HG03175 (cell line): ENCODE data around the gene STARD10.
A peak's percentile ranks its signal among the peaks of the same experiment; 100 is the strongest.
"Not testable (repeated sequence)": the region's sequence is repeated elsewhere in the genome, so short reads cannot be mapped to it uniquely, and the experiment has no call there.

Experiments used
- ATAC-seq: cut with Tn5 transposase; IDR thresholded peaks from one replicate; pipeline ENCODE4 v1.9.1; 2021; ENCODE audit warnings: mild to moderate bottlenecking, moderate library complexity; ENCODE audit not compliant: unreplicated experiment

STARD10 gene

GRCh38 chr11:72826191-72826941, 32.5 kb upstream of the STARD10 start:
- ATAC-seq: no peak

DNA sequence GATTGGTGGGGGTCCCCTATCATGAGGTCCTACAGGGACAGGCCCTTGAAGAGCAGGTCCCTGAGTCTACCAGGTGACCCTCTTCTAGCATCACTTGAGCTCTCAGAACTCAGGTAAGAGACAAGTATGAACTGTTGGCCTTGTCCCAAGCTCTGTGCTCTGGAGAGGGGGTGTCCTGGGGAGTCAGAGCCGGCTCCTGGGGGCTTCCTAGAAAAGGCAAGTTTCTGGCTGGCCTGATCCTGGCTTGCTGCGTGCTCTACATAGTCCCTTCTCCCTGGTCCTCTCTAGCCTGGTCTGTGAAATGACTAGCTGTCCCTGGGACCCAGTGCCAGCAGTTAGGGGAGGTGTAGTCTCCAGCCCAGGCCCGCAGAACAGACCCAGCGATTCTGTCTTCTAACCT, 31.8 kb upstream of the STARD10 start:
- ATAC-seq: no peak

DNA sequence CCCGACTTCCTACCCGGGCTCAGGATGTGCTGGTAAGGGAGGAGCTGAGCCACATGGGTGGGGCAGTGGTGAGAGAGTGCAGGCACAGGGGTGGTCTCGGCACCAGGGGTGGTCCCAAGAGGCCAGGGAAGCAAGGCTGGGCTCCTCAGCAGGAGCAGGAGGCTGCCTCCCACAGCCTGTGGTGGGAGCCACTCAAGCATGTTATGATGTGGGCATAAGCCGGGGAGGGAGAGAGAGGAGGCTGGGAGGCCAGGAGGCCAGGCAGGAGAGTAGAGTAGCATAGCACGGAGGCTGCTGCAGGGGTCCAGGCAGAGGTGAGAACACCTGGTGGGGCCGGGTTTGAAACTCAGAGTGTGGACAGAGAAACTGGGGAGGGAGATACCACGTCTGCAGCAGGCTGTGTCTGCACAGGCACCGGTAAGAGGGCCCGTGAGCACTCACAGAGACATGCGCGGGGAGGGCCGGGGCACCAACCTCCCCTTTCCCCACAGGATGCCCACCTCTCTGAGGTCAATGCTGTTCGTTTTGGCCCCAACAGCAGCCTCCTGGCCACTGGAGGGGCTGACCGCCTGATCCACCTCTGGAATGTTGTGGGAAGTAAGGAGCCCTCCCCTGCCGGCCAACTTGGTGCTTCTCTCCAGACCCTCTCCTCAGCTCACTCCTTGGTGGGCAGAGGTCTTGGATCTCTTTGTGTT, 31.1 kb upstream of the STARD10 start:
- no peak for ATAC-seq

DNA sequence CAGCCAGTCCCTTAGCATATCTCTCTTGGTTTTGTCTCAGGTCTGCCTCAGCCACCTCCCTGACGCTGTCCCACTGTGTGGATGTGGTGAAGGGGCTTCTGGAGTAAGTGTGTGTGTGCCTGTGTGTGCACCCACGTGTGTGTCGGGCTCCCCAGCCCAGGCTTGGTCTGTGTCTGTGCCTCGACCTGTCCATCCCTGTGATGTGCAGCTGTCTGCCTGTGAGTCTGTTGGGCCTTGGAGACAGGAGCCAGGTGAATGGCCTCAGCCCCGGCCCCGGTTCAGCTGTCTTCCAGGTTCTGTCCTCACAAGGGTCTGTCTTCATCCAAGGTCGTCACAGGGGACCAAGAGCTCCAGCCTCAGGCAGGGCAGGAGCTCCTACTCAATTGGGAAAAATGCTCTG, 30.2 kb upstream of the STARD10 start:
- ATAC-seq: no peak

- ATAC-seq: no peak
These were observed 29.4 kb upstream of the STARD10 start for GRCh38 chr11:72823105-72823804.

- ATAC-seq: peak; percentile 61
These were observed 28.3 kb upstream of the STARD10 start for GRCh38 chr11:72821920-72822799.

DNA sequence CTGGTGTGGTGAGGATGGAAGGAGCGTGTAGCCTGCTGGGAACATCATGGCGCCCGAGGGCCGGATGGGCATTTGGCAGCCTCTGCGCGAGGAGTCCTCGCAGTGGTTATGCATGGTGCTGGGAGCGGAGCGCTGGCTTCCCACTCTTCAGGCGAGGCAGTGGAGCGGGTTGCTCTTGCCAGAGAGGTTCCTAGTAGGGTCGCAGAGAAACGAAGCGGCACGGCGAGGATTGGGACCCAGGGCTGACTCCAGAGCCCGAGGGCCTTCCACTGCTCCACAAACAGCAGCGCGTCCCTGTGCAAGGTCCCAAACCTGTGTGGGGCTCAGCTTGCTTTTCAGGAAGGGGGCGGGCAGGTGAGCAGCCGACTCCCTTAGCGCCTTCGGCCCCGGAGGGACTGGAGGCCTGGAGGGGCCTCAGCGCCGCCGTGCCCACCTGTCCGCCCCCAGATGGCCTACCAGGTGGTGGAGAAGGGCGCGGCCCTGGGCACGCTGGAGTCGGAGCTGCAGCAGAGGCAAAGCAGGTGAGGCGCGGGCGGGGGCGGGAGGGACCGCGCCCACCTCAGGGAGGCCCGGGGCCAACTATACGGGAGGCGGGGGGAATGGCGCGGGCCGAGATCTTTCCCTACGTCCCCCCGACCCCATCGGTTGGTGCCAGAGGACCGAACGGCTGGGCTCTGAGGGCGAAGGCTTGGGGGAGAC, 27.5 kb upstream of the STARD10 start:
- no peak for ATAC-seq

DNA sequence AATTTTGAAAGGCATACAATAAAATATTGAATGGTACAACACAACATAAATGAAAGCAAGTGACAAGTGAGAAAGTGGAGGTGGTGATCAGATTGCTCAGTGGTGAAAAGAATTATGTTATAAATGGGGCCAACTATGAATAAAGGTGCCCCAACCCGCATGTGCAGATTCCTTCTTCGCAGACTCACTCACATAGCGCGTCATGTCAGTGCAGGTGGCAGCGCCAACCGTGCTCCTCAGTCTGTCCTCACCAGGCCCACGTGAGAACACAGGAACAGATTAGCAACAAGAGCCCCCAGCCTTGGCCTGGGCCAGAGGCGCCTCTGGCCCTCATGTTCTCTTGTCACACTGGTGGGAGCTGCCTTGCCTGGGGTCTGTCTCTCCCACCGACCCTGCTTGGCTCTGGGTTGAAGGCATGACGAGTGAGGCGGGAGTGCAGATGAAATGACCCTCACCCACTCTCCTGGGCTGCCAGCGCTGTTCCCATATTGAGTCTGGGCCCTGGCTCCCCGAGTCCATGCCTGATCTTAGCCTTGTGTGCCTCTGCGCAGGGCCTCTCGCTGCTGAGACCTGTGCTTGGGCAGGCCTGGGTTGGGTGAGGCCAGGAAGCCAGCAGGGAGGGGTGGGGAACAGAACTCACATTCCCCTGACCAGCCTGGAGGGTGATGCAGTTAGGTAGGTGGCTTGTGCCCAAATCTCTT, 26.7 kb upstream of the STARD10 start:
- ATAC-seq: no peak

DNA sequence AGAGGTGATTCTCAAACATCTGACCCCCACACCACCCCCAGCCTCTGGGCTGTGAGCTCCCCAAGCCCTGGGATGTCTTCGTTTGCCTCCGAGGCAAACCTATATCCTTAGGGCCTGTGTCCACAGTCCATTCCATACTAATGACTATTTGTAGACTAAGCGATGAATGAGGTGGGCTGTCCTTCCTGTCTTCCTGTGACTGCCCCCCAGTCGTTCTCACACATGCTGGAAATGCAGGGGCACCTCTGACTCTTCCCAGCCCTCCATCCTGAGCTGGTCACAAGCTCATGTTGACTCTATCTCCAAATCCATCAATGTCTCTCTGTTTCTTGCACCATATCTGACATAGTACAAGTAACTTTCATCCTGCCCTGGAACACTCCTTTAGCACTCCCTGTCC, 25.1 kb upstream of the STARD10 start:
- ATAC-seq: no peak

GRCh38 chr11:72817966-72818365, 24.1 kb upstream of the STARD10 start:
- ATAC-seq: no peak

GRCh38 chr11:72816404-72816990, 22.6 kb upstream of the STARD10 start:
- no peak for ATAC-seq

DNA sequence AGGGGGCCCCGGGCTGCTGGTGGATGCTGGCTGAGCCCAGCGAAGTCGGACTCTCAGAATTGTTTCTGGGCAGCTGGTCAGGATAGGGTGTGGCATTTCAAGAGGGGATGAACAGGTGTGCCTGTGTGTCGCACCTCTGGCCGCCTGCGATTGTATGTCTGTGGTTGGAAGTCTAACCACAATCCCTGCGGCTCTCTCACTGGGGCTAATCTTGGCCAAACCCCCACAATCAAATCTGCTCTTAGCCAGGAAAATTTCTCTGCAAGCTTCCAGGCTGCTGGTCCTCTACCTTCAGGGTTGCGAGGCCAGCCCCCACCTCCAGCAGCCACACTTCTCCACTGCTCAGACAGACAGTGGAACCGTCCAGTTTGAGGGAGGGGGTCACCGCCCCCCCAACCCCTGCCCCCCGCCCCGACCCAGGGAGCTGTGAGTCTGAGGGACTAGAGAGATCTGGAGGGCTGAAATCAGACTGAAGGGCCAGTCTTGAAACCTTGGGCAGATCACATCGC, 21.3 kb upstream of the STARD10 start:
- no peak for ATAC-seq

DNA sequence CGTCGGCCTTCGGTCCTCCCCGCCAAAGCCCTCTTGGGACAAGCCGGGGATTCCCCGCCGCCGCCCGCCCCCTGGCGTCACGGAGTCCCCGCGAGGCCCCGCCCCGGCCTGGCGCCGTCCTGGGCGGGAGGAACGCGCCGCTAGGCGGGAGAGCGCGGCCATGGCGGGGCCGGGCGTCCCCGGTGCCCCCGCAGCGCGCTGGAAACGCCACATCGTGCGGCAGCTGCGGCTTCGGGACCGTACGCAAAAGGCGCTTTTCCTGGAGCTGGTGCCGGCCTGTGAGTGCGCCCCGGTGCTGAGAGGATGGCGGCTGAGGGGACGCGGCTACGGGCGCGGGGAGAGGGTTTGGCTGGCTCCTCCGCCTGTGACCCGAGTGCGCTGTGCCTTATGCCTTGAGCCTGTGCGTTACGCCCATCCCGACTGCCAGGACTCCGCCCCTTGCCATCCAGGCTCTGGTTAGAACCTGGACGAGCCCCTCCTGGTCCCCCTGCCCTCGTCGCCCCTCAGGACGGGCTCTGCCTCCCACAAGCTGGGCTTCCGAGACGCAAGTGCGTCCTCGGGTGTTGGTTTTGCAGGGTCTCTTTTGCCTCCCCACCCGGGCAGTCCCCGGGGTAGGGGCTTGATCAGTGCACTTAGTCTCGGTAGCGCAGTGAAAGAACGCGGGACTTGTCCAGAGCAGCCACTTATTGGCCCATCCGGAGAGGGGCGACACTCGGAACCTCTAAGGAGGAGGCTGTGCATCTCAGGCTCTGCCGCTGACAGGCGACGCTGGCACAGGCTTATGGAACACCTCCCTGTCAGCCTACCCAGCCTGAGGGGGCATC, 20.7 kb upstream of the STARD10 start, which contains the start of gene ATG16L2:
Gene ATG16L2, plus strand, starts transcription at position 126 of the 824 bp plus-strand sequence. Its CDS starts 35 bp downstream, at position 161.
- peak; percentile 61 for ATAC-seq

DNA sequence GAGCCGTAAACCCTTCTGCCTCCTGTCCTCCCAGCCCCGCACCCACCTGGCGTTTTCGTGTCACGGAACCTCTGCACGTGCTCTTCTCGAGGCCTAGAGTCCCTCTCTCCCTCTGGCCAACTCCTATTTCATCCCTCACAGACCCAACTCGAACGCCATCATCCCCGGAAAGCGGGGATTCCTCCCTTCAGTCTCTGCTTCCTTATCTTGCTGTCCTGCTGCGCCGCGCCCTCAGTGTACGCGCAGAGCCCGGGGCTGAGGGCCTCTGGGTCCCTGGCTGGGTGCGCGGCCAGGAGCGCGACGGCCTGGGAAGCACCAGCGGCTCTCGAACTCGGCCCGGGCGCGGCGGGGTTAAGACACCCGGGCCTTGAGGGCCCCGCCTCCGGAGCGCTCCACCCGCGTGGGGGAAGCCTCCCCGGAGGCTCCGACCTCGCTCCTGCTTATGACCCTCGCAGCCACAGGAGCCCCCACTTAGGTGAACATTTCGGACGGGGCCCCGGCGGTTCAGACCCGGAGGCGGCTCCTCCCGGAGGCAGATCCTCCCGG, 20.0 kb upstream of the STARD10 start:
- peak; percentile 49 for ATAC-seq

- no peak for ATAC-seq
These were observed 19.3 kb upstream of the STARD10 start for GRCh38 chr11:72812967-72813739.

DNA sequence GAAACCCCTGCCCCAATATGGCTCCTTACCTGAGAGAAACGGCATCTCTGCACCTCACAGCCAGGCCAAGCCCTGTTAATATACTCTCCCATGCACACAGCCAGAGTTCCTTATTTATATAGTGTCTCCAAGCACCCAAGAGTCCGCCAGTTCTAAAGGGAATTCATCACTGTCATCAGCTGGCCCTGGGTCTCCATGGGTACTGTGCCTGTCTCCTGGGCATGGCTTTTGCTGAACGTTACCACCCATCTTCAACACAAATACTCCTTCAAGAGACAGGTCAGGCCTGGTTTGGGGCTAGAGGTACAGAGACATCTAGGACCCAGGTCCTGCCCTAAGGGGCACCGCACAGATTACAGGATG, 18.7 kb upstream of the STARD10 start:
- no peak for ATAC-seq

GRCh38 chr11:72811686-72812085, 17.8 kb upstream of the STARD10 start:
- ATAC-seq: not testable (repeated sequence)
